Fibroblast of villous mesenchyme (primary cell): ENCODE results near the gene DNAJC27. TPM values are rescaled to one million over a fixed set of nuclear protein-coding genes. Genes with fewer than 3 reads are reported as not detected.
A peak's percentile ranks its signal among the peaks of the same experiment; 100 is the strongest.

Experiments used
- DNase-seq: peaks from one replicate; pipeline ENCODE4 v3.0.0-alpha.2; 2010; ENCODE audit warnings: low read depth
- H3K4me3 ChIP-seq: 2 replicates; pipeline ENCODE4 v1.5.1; 2011; ENCODE audit warnings: low read depth, mild to moderate bottlenecking, low read length
- CTCF ChIP-seq: IDR thresholded peaks from 2 replicates; pipeline ENCODE4 v1.5.1; 2012; ENCODE audit warnings: low read depth, mild to moderate bottlenecking, low read length; ENCODE audit not compliant: insufficient read depth
- total RNA-seq: library from RNA; depleted of rRNA; stranded (reverse); fragments of >200 nt; gene quantifications from 2 replicates; pipeline ENCODE4 v1.2.3, GENCODE V29; 2012

Gene DNAJC27
- total RNA-seq, 1 donor, result 5.2 TPM

DNA sequence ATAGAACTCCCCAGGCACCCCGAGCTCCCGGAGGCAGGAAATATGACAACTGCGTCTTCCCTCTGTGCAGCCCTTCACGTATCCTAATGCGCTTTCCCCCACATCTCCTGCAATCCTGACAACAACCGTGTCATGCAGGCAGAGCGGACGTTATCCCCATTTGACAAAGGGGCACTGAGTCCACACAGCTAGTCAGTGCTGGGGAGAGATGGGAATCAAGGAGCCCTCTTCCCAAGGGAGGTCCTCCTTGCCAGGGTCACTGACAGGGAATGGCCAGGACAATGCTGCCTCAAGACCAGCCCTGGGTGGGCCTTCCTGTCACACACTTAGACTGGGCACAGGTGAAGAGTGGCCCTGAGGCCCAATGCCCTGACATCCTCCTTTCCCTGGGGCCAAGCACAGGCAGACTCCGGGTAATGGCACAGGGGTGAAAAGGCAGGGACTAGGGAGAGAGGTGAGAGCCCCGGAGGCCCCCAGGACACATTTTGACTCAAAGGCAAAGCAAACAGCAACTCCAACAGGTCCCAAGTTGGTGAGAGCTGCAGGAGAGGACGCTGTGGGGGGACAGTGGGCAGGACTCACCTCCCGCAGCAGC, 53.9 kb downstream of the DNAJC27 start:
- H3K4me3 ChIP-seq, result peak overlapping the region; percentile 64
- DNase-seq, result no peak
- no peak for TF ChIP-seq CTCF

DNA sequence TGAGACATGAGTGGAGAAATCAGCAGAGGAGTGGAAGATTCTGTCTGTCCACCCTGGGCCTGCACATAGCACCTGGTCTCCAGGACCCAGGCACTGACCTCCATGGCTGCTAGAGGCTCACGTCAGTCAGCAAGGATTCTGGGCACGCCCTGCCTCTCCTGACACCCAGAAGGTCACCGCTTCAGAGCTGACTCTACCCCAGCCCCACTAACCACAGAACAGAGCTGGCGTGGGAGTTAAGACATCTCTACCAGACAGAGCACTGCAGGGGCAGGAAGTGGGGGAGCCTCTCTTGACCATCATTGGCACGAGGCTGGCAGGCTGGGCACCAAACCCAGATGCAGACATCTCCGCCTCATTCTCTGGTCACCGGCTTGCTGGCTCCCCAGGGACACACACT, 54.7 kb downstream of the DNAJC27 start:
- peak; percentile 48 for DNase-seq
- H3K4me3 ChIP-seq, result peak overlapping the region; percentile 9
- TF ChIP-seq CTCF, result no peak

- no peak for TF ChIP-seq CTCF
- no peak overlapping the region for H3K4me3 ChIP-seq
- peak; percentile 34 for DNase-seq
These were observed 56.0 kb downstream of the DNAJC27 start for GRCh38 chr2:24915796-24916195.

DNA sequence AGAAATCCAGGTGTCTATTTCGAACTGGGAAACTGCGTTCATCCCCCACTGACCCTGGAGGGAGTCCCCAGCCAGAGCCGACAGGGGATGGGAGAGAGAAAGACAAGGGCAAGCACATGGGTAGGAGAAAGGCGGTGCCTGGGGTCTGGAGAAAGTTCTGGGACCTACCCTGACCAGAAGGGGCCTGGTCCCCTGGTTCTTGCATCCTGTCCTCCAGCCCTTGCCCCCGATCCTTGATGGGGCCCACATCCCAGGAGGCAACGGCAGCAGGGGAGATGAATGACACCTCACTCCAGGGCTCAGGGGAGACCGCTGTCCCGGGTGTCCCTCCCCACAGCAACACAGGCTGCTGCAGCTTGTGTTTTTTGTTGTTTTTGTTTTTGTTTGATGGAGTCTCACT, 56.6 kb downstream of the DNAJC27 start:
- no peak for DNase-seq
- H3K4me3 ChIP-seq, result no peak overlapping the region
- no peak for TF ChIP-seq CTCF

- no peak for DNase-seq
- no peak for TF ChIP-seq CTCF
- no peak overlapping the region for H3K4me3 ChIP-seq
These were observed 57.0 kb downstream of the DNAJC27 start for GRCh38 chr2:24914713-24915112.

DNA sequence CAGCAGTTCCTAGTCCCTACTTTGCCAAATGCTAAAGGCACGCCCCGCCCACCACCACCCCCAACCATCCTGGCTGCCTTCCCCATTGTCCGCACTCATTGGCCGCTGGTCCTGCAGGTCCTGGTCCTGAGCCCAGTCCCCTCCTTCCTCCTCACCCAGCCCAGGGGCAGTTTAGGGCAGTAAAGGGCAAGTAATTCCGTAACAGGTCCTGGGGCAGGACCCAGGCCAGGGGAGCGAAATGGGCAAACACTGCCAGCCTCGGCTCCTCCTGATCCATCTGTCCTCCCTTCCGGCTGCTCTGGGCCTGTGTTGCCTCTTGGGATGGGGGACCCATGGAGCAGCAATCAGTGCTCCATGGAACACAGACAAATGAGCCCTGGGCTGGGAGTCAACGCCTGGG, 57.8 kb downstream of the DNAJC27 start:
- no peak overlapping the region for H3K4me3 ChIP-seq
- TF ChIP-seq CTCF, result no peak
- DNase-seq, result no peak

GRCh38 chr2:24912986-24913385, 58.8 kb downstream of the DNAJC27 start:
- TF ChIP-seq CTCF, result no peak
- no peak for DNase-seq
- H3K4me3 ChIP-seq, result no peak overlapping the region
